ENCODE data around the gene CAMSAP1. TPM values are rescaled to one million over a fixed set of nuclear protein-coding genes. Genes with fewer than 3 reads are reported as not detected.

CAMSAP1 gene
- total RNA-seq, 1 donor from 2014 or later = 150 TPM

DNA sequence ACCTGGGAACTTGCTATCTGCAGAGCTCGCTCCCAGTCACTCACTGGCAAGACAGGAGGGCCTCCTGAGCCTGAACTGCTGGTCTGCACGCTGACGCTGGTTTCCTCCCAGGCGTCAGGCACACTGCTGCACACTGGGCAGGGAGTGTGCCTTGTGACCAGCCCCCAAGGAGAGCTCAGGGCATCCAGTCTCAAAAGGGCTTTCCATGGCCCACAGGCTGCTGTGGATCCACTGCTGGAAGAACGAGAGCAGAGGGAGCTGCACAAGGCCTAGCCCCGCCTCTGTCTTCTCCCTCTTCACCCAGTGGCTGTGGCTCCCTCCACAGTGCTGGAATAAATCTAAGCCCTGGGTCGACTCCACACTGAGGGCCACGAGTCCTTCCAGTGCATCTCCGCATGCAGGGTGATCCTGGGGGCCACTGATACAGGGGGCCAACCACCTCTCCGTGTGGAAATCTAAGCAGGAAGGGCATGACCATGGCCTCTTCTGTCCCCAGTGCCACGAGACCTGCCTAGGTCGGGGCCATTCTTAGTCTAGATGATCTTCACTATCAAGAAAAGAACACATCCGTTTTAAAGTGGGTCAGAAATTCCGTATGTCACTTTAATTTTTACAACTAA is 93.6 kb downstream of the CAMSAP1 start:
- Mint-ChIP-seq H3K27me3 (ENCODE audit: unreplicated experiment) (peaks cover 18% of the 10 kb centered on the region), H3K36me3 (ENCODE audit: unreplicated experiment) (no peaks in the 10 kb centered on the region), H3K9me3 (ENCODE audit: unreplicated experiment) (peaks cover 28% of the 10 kb centered on the region), H3K27ac (ENCODE audit: unreplicated experiment) (peak overlapping the region; percentile 38), H3K4me3 (ENCODE audit: unreplicated experiment) (no peak overlapping the region), H3K4me1 (ENCODE audit: low read depth, unreplicated experiment) (peaks cover 40% of the 10 kb centered on the region)
- TF ChIP-seq, protein P1, sequence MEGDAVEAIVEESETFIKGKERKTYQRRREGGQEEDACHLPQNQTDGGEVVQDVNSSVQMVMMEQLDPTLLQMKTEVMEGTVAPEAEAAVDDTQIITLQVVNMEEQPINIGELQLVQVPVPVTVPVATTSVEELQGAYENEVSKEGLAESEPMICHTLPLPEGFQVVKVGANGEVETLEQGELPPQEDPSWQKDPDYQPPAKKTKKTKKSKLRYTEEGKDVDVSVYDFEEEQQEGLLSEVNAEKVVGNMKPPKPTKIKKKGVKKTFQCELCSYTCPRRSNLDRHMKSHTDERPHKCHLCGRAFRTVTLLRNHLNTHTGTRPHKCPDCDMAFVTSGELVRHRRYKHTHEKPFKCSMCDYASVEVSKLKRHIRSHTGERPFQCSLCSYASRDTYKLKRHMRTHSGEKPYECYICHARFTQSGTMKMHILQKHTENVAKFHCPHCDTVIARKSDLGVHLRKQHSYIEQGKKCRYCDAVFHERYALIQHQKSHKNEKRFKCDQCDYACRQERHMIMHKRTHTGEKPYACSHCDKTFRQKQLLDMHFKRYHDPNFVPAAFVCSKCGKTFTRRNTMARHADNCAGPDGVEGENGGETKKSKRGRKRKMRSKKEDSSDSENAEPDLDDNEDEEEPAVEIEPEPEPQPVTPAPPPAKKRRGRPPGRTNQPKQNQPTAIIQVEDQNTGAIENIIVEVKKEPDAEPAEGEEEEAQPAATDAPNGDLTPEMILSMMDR (IDR thresholded peaks at IDR 0.05; ENCODE audit: partially characterized antibody, unreplicated experiment) = no peak
- DNase-seq = no peak

DNA sequence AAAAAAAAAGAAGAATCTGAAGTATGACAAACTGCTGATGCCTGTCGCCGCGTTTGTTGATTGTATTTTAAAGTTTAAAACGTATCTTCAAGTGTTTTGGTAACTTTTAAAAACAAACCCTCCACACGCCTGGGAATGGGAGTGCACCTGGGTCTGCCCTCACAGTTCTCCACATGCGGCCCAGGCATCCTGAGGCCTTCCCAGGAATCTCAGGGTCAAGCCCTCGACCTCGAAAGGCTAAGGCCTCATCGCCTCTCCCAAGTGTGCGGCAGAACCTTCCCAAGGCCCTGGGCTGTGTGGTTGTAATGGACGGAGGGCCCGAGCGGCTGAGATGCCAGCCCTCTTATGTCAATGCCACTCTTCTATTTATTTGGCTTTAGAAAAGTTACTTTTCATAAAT is 94.4 kb downstream of the CAMSAP1 start:
- H3K4me1 Mint-ChIP-seq (ENCODE audit: low read depth, unreplicated experiment) = peaks cover 46% of the 10 kb centered on the region
- TF ChIP-seq, protein P1 (IDR thresholded peaks at IDR 0.05; ENCODE audit: partially characterized antibody, unreplicated experiment) = no peak
- no peak for DNase-seq
- H3K36me3 Mint-ChIP-seq (ENCODE audit: unreplicated experiment) = no peaks in the 10 kb centered on the region
- peaks cover 18% of the 10 kb centered on the region for H3K27me3 Mint-ChIP-seq (ENCODE audit: unreplicated experiment)
- no peak overlapping the region for H3K4me3 Mint-ChIP-seq (ENCODE audit: unreplicated experiment)
- H3K9me3 Mint-ChIP-seq (ENCODE audit: unreplicated experiment) = peaks cover 28% of the 10 kb centered on the region
- no peak overlapping the region for H3K27ac Mint-ChIP-seq (ENCODE audit: unreplicated experiment)

DNA sequence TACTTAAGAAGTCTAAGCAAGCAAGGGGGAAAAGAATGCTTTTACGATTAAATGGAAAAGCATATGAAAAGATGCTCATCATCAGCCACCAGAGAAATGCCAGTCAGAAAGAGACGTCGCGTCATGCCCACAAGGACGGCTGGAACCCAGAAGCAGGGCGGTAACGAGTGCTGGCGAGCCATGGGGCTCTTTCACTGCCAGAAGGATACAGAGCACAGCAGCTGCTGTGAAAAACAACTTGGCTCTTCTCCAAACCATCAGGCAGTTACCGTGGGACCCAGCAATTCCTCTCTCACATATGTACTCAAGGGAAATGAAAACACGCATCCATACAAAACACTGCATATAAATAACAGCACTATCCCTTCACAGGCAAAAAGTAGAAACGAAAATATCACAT is 95.5 kb downstream of the CAMSAP1 start:
- H3K36me3 Mint-ChIP-seq (ENCODE audit: unreplicated experiment) = no peaks in the 10 kb centered on the region
- H3K4me1 Mint-ChIP-seq (ENCODE audit: low read depth, unreplicated experiment) = peaks cover 51% of the 10 kb centered on the region
- TF ChIP-seq, protein P1 (IDR thresholded peaks at IDR 0.05; ENCODE audit: partially characterized antibody, unreplicated experiment) = no peak
- peaks cover 22% of the 10 kb centered on the region for H3K27me3 Mint-ChIP-seq (ENCODE audit: unreplicated experiment)
- peak overlapping the region; percentile 86 for H3K27ac Mint-ChIP-seq (ENCODE audit: unreplicated experiment)
- no peak for DNase-seq
- H3K9me3 Mint-ChIP-seq (ENCODE audit: unreplicated experiment) = peaks cover 26% of the 10 kb centered on the region
- H3K4me3 Mint-ChIP-seq (ENCODE audit: unreplicated experiment) = peak overlapping the region; percentile 3

DNA sequence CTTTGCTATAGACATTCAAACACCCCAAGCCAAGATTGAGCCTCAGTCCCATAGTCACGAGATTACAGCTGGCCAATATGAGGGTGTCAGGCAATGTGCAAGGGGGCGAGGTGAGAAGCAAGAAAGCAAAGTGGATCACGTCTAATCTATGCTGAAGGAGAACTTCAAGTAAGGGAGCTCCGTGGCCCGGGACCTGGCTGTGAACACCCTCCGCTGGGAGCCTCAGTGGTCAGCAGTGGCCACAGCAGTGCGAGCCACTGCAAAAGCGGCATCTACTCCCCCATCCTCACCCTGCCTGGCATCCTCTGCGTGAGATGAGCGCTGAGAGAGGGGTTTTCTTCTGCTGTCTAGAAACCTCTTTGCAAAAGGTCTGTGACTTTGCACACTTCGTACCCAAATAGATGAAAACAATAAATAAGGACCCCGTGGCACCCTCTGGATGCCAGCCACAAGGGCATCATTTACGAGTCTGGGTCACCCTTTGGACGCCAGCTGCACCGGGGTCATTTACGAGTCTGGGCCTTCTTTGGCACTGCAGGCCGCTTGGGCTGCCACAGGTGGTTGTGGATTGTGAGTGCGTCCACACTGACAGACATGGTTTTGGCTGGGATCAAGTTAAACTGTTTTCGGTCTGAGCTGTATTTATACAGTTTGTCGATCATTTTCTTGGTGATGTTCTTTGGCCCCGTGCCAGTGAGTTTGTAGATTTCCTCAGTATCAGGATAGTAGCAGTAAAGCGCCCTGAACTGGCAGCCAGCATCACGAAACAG is 96.4 kb downstream of the CAMSAP1 start:
- DNase-seq = no peak
- TF ChIP-seq, protein P1 (IDR thresholded peaks at IDR 0.05; ENCODE audit: partially characterized antibody, unreplicated experiment) = no peak
- H3K27me3 Mint-ChIP-seq (ENCODE audit: unreplicated experiment) = peaks cover 19% of the 10 kb centered on the region
- peak overlapping the region; percentile 86 for H3K27ac Mint-ChIP-seq (ENCODE audit: unreplicated experiment)
- peak overlapping the region; percentile 30 for H3K4me3 Mint-ChIP-seq (ENCODE audit: unreplicated experiment)
- H3K36me3 Mint-ChIP-seq (ENCODE audit: unreplicated experiment) = no peaks in the 10 kb centered on the region
- H3K4me1 Mint-ChIP-seq (ENCODE audit: low read depth, unreplicated experiment) = peaks cover 43% of the 10 kb centered on the region
- peaks cover 19% of the 10 kb centered on the region for H3K9me3 Mint-ChIP-seq (ENCODE audit: unreplicated experiment)

DNA sequence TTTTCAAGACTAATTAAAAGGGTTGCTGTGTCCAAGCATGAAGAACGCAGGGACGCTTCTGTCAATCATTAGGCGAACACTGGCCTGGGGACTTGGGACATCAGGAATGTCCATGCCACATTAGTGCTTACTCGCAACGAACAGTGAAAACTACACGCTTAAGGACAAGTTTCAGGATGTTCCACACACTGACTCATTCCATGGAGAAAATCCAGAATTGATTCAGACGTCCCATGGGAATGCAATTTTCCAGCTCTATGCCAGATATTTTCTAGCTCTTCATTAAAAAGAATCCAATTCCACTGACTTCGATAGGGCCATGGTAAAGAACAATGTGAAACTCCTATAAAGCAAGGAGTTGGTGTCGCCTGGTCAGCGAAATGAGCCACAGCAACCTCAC is 98.2 kb downstream of the CAMSAP1 start:
- H3K4me1 Mint-ChIP-seq (ENCODE audit: low read depth, unreplicated experiment) = peaks cover 36% of the 10 kb centered on the region
- H3K27me3 Mint-ChIP-seq (ENCODE audit: unreplicated experiment) = peaks cover 17% of the 10 kb centered on the region
- peaks cover 15% of the 10 kb centered on the region for H3K9me3 Mint-ChIP-seq (ENCODE audit: unreplicated experiment)
- H3K36me3 Mint-ChIP-seq (ENCODE audit: unreplicated experiment) = no peaks in the 10 kb centered on the region
- no peak for DNase-seq
- no peak overlapping the region for H3K4me3 Mint-ChIP-seq (ENCODE audit: unreplicated experiment)
- TF ChIP-seq, protein P1 (IDR thresholded peaks at IDR 0.05; ENCODE audit: partially characterized antibody, unreplicated experiment) = no peak
- no peak overlapping the region for H3K27ac Mint-ChIP-seq (ENCODE audit: unreplicated experiment)

Measured in glutamatergic neuron (in vitro differentiated cells).